SW480 (cell line): ENCODE data around the gene POU6F1.
A peak's percentile ranks its signal among the peaks of the same experiment; 100 is the strongest.
"Not testable (repeated sequence)": the region's sequence is repeated elsewhere in the genome, so short reads cannot be mapped to it uniquely, and the experiment has no call there.

Experiments
- DNase-seq: peaks from one replicate; pipeline ENCODE4 v3.0.0-alpha.2; 2016; ENCODE audit warnings: low spot score

Gene POU6F1, protein sequence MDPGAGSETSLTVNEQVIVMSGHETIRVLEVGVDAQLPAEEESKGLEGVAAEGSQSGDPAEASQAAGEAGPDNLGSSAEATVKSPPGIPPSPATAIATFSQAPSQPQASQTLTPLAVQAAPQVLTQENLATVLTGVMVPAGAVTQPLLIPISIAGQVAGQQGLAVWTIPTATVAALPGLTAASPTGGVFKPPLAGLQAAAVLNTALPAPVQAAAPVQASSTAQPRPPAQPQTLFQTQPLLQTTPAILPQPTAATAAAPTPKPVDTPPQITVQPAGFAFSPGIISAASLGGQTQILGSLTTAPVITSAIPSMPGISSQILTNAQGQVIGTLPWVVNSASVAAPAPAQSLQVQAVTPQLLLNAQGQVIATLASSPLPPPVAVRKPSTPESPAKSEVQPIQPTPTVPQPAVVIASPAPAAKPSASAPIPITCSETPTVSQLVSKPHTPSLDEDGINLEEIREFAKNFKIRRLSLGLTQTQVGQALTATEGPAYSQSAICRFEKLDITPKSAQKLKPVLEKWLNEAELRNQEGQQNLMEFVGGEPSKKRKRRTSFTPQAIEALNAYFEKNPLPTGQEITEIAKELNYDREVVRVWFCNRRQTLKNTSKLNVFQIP

DNA sequence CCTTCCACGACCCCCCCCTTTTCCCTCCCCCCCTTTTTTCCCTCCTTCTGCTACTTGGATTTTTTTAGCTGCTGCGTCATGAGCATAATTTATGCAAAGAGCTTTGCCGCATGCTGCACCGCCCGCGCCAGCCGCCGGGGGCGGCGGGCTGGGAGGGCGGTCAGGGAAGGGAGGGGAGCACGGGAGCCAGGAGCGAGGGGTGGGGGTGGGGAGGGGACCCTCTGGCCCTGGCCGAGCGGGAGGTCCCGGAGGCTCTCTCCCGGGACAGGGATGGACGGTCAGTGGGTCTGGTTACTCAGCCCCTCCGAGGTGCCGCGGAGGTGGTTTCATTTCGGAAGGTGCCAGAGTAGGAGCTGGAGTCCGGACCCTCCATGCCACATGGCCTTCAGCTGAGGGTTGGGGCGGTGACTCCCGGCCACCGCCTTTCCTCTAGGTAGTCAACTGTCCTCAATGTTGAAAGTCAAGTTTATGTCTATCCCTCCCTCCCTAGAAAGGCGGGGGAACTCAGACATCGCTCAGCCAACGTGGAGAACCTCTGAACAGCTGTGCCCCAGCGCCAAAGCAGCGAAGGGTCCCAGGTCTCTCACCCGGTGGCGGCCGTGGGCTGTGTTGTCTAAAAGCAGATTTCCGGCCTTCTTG, at the start of gene POU6F1:
POU6F1 (minus strand) TSS at position 95 of the 639 bp plus-strand sequence. CDS start 11,226 bp downstream, outside the sequence.
- DNase-seq = peak; percentile 70

DNA sequence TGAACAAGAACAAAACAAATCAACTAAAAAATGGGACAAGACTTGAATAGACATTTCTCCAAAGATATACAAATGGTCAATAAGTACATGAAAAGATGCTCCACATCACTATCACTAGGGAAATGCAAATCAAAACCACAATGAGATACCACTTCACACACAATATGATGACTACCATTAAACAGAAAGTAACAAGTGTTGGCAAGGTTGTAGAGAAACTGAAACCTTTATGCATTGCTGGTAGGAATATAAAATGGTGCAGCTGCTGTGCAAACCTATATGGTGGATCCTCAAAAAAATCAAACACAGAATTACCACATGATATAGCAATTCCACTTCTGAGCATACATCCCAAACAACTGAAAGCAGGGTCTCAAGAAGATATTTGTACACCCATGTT, 47.2 kb upstream of the POU6F1 start:
- DNase-seq = no peak

DNA sequence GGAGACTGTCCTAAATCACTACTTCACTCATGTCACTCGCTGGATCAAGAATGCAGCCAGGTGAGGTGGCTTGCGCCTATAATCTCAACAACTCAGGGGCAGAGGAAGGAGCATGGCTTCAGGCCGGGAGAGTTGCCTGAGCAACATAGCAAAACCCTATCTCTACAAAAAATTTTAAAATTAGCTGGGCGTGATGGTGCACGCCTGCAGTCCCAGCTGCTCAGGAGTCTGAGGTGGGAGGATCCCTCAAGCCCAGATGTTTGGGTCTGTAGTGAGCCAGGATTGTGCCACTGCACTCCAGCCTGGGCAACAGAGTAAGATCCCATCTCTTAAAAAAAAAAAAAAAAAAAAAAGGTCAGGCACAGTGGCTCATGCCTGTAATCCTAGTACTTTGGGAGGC, 46.4 kb upstream of the POU6F1 start:
- DNase-seq = no peak

DNA sequence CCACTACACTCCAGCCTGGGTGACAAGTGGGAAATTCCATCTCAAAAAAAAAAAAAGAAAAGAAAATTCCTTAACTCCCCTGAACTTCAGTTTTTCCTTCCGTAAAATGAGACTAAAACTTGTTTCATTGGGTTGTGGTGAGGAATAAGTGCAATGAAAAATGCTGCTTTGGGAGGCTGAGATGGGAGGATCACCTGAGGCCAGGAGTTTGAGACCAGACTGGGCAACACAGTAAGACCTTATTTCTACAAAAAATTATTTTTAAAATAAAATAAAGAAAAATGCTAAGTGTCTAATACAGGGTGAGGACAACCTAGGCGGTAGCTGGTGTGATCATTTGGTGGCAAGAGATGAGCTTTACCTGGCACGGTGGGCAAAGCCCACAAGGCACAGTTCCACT, 45.5 kb upstream of the POU6F1 start:
- DNase-seq = no peak

DNA sequence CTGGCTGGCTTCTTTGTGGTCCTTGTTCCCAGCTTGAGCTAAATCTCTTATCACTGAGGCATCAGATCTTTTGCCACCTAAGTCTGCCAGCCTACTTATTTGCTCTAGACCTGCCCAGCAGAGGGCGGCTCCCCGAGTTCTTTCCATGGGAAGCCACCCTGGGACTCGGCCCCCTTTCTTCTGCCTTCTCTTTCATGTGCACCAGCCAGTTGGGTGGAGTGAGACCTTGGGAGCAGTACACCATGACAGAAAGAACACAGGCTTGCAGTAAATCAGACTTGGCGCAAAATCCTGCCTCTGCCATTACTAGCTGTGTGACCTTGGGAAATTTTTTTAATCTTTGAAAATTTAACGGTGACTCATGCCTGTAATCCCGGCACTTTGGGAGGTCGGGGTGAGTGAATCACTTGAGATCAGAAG, 44.9 kb upstream of the POU6F1 start:
- peak; percentile 48 for DNase-seq

DNA sequence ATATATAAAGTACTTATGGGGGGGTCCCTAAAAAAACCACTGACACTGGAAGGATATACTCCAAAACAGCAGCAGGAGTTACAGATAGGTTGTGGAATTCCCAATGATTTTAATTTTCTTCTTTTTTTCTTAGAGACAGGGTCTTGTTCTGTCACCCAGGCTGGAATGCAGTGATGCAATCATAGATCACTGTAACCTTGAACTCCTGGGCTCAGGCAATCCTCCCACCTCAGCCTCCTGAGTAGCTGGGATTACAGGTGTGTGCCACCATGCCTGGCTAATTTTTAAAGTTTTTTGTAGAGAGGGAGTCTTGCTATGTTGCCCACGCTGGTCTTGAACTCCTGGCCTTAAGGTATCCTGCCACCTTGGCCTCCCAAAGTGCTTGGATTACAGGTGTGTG, 41.7 kb upstream of the POU6F1 start:
- not testable (repeated sequence) for DNase-seq

DNA sequence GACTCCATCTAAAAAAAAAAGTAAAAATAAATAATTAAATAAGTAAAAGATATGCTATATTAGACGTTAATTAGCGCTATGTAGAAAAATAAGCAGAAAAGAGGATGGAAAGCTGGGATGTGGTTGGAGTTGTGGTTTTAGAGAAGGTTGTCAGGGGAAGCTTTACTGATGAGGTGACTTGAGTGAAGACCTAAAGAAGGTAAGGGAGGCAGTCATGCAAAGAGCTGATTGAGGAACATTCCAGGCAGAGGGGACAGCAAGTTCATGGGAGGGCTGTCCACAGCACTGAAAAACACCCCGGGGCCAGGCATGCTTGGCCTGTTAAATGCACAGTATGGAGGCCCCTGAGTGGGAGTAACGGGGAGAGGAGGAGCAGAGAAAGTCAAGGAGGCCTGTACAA, 36.7 kb upstream of the POU6F1 start:
- DNase-seq = no peak

DNA sequence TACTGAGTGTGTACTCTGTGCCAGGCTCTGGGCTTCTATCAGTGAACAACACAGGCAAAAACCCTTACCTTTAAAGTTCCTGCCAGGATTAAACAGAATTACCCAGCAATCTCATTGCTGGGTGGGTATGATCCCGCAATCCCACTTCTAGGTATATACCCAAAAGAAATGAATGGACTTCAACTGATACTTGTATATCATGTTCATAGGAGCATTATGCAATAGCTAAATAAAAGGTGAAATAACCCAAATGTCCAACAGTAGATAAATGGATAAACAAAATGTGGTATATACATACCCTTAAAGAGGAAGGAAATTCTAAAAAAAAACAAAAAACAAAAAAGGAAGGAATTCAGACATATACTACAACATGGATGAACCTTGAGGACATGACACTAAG, 35.4 kb upstream of the POU6F1 start:
- no peak for DNase-seq

DNA sequence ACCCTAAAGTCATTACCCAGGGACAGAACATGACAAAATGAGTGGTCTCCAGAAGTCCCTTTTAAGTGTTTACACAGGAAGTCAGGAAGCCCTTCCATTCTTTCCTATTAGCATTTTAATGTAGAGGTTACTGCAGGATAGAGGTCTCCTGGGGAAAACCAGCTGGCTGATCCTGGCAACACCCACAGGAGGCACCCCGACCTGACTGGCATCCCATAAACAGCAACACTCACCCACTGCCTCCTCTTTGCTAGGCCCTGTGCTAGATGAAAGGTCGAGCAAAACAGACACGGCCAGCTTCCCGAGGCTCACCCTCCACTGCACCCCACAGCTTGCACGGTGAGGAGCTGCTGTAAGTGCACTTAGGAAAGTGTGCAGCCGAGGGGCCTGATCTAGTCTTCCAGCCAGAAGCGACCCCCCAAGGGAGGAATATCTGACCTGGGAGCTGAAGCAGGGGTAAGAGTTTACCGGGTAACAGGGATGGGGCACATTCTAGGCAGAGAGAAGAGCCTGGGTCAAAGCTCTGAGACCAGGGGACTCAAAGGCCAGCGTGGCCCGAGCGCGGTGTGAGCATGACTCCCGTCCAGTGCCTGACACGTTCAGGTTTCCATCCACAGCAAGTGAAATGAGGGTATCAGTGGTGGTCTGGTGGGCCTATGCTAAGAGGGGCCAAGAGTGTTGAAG, 29.8 kb upstream of the POU6F1 start:
- no peak for DNase-seq

DNA sequence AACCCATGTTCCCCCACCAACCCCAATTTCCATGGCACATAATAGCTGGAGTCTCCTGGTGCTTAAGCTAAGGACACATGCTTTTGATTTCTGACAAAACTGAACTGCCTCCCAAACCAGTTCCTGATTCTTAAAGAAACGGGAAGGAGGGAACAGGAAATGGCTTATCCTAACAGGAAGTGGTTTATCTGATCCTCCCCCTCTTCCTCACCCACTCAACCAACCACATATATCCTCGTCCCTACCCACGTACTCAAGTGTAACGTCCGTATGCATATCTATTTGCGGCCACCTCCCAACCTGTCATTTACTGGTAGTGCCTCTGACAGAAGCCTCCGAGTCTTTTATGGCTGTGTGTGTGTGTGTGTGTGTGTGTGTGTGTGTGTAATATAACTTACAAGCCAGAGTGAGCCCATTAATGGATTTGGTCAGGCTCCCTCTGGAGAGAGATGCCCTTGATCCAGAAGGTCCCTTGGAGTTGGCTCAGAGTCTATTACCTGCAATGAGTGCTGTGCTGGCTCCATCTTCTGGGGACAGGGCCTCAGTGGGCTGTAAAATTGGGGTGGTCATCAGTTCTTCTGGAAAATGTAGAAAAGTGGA, 28.5 kb upstream of the POU6F1 start:
- DNase-seq = peak; percentile 38

DNA sequence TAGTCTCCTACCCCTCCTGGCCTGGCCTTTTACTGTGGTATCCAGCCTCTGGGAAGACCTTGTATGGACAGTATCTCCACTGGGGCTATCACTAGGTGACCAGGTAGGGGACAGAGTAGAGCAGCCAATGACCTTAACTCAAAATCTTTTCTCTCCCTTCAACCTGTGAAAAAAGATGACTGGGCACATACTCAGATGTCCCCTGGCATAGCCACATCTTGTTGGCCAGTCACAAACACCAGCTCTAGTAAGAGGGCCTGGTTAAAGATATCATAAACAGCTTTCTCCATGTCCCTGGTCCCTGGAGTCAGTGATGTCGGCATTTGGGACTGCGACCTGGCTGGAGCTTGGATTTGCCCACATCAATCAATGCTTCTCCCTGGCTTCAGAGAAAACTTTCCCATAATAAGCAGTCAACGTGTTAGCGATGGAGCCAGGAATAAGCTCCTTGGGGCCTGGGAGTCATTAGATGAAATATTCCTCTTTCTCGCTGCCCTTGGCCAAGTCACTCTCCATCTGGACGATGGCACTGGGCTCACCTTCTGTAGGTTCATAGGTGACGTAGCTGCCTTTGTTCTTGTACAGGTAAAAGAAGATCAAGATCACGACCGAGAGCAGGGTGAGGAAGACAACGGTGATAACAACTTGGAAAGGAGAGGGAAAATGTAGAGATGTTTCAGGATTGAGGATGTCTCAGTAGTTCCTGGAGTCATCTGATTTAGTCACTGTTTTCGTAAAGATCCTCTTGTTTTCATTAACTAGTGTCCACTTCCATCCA, 27.8 kb upstream of the POU6F1 start:
- no peak for DNase-seq

DNA sequence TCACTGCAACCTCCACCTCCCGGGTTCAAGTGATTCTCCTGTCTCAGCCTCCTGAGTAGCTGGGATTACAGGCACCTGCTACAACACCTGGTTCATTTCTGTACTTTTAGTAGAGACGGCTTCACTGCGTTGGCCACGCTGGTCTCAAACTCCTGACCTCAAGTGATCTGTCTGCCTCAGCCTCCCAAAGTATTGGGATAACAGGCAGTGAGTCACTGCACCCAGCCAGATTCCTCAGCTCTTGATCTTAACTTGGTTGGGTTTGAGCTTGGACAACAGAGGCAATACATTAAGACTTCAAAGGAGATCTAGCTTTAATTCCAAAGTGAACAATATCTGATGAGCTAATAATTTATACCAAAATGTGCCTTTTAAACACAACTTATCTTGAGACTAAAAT, 26.4 kb upstream of the POU6F1 start:
- DNase-seq = no peak

DNA sequence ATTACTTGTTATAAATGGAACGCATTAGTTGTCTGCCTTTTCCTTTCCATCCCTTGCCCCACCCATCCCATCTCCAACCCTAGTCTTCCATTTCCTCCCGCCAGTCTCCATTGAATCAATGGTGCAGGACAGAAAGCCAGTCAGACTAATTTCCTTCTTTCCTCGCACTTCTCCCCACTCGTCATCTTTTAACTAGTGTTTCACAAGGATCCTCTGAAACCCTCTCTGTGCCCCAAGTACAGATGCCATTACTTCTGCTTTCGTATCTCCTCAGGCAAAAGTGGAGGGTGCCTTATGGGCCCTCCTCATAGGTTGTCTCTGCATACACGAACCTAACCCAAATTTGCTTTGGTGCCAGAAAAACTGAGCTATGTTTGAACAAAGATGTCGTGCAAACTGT, 25.0 kb upstream of the POU6F1 start:
- DNase-seq = no peak

DNA sequence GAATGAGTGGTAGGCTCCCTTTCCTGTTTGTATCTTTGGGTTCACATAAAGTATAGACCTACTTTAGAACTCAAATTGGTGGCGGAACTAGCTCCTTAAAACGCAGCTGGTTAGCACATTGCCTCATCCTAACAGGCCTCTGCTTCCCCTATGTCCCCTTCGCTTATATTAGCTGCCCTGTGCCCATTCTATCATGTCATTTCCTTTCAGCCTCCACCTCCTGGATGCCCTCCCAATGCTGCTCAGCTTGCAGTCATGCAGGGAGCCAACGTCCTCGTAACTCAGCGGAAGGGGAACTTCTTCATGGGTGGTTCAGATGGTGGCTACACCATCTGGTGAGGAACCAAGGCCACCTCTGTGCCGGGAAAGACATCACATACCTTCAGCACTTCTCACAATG, 24.3 kb upstream of the POU6F1 start:
- no peak for DNase-seq

DNA sequence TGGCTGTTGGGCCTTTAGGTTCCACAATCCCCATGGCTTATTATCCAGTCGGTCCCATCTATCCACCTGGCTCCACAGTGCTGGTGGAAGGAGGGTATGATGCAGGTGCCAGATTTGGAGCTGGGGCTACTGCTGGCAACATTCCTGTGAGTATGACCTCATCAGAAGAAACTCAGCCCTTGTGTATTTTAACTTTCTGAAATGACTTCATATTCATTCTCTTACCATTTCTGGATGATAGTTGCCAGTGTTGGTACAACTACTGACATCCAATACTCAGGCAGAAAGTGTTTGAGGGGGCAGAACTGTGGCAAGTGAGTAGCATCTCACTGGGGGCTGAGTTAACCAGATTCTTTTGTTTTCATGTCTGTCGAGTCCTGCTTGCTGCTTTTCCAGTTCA, 23.1 kb upstream of the POU6F1 start:
- DNase-seq = no peak

DNA sequence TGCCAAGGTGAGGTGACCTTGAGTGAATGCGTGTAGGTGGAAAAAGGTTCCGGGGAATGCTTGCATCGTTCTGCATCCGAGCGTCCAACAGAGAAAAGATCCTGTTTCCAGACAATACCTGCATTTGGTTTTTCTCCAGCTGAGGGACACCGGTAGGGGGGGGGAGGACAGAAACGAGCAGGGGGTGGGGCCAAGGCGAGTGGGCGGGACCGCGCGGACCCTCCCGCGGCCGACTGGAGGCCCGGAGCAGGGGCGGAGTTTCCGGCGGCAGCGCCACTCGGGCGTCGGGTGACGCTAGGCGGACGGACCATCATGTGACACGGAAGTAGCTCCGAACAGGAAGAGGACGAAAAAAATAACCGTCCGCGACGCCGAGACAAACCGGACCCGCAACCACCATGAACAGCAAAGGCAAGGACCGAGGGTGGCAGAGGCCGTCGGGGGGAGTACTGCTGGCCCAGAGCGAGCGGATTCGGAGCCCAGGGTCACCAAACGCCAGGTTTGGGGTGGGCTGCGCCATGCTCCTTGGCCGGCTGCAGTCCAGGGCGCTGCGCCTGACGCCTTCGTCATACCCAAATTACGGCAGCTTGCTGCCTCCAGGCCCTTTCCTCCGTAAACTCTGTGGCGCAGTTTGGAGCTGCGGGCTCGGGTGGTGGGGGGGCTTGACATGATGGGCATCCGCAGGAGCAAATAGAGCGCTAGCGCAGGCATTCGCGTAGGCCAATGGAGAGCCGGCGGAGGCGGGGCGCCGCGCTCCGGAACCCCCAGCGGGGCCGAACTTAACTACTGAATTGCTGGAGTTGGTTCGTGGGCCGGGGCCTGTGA, 20.9 kb upstream of the POU6F1 start, which contains the start of gene DAZAP2:
DAZAP2 (plus strand) TSS at position 317 of the 825 bp plus-strand sequence; CDS start at position 399, 82 bp downstream.
- DNase-seq = peak; percentile 94

DNA sequence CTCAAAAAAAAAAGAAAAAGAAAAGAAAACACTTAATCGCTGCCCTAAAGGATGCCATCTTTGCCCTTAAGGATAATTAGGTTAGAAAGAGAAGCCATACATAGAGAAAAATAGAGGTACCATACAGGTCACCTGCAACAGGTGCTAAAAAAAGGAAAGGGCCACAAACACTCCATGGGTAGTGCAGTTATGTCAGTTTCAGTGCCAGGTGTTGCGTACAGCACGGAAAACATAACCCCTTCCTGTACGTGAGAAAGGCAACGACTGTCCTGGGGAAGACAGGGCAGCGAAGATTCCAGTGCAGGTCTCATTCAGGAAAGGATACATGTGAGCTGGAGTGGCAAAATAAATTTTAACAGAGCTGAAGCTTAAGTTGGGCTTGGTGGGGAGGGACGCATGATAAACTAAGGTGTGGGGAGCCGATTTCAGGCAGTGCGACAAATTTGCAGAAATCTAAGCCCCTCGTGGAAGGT, 20.2 kb upstream of the POU6F1 start:
- DNase-seq = peak; percentile 53

DNA sequence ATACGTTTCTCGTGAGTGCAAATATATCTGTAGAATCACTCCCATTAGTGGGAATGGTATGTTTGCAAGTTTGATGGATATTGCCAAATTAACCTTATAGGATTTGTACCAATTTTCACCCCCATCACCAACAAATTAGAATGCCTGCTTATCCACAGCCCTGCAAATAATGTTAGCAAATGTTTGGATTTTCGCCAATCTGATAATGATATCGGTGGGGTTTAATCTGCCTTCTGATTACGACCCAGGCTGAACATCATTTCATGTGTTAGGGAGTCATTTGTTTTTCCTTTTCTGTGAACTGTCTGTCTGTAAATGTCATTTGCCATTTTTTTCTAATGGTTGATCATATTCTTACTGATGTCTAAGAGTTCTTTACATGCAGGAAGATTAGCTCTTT, 16.7 kb upstream of the POU6F1 start:
- DNase-seq = no peak

DNA sequence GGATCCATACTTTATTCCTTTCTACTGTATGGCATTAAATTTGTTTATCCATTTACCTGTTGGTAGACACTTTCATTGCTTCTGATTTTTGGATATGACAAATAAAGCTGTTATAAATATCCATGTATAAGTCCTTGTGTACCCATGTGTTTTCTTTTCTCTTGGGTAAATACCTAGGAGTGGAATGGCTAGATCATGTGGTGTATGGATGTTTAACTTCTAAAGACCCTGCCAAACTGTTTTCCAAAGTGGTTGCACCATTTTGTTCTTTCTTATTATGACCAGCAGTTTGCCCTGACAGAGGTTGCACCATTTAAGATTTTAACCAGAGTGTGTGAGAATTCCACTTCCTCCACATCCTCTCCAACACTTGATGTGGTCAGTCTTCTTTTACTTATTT, 14.8 kb upstream of the POU6F1 start:
- DNase-seq = no peak

DNA sequence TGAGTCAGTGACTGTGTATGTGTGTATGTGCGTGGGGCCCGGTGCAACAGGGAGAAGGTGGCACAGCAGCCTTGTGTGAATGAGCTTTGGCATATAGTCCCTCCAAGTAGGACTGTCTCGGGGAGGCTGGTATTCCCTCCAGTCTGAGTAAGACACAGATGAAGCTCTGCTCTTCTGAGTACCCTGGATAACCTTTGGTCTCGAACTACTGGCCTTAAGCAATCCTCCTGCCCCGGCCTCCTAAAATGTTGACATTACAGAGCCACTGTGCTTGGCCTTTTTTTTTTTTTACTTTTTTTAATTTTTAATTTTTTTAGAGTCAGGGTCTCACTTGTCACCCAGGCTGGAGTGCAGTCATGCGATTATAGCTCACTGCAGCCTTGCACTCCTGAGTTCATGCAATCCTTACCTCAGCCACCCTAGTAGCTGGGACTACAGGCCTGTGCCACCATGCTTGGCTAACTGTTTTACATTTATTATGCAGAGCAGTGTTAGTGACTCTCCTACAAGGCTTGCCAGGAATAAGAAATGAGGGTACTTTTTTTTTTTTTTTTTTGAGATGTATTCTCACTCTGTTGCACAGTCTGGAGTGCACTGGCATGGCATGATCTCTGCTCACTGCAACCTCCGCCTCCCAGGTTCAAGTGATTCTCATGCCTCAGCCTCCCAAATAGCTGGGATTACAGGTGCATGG, 11.4 kb upstream of the POU6F1 start:
- DNase-seq = no peak
